ENCODE measurements around the gene FTSJ1.

Gene FTSJ1

DNA sequence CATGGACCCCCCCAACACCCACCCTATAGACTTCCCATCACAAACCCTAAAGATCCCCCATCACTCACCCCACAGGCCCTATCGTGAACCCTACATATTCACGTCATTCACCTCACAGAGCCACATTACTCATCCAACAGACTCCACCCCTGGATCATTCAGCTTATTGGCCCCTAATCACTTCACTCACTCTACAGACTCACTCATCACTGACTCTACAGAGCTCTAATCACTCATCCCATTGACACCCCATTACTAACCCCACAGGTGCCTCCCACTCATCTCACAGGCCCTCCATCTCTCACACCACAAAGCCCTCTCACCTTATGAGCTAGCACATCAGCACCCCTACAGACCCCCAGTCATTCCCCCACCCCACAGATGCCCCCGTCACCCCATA, 57.2 kb downstream of the FTSJ1 start:
- H3K4me1 ChIP-seq (ENCODE audit: insufficient read depth, low read length): no peaks in the 10 kb centered on the region
- H3K27ac ChIP-seq (ENCODE audit: low read length): no peak overlapping the region
- H3K36me3 ChIP-seq (ENCODE audit: insufficient read depth, low read depth, low read length): peaks cover 8% of the 10 kb centered on the region
- H3K4me3 ChIP-seq (ENCODE audit: low read length): no peak overlapping the region
- no peaks in the 10 kb centered on the region for H3K9me3 ChIP-seq (ENCODE audit: insufficient read depth, low read depth, low read length)
- H3K9ac ChIP-seq (ENCODE audit: low read depth, low read length): no peak overlapping the region
- no peaks in the 10 kb centered on the region for H3K27me3 ChIP-seq (ENCODE audit: insufficient read depth, low read length)
